DMS 273 (cell line): ENCODE measurements around the gene ANKRD27.
"Not testable (repeated sequence)": the region's sequence is repeated elsewhere in the genome, so short reads cannot be mapped to it uniquely, and the experiment has no call there.

Experiments
- DNase-seq: peaks from one replicate; lab custom pipeline; 2025; ENCODE audit not compliant: unreplicated experiment; lab: John Stamatoyannopoulos, UW

Gene ANKRD27

GRCh38 chr19:32656379-32656778, 18.6 kb downstream of the ANKRD27 start:
- DNase-seq: not testable (repeated sequence)

- no peak for DNase-seq
These were observed 21.4 kb downstream of the ANKRD27 start for GRCh38 chr19:32653599-32653915.

- peak; percentile 27 for DNase-seq
These were observed 21.9 kb downstream of the ANKRD27 start for GRCh38 chr19:32652894-32653598.

- DNase-seq: not testable (repeated sequence)
These were observed 22.6 kb downstream of the ANKRD27 start for GRCh38 chr19:32652331-32652730.

GRCh38 chr19:32651729-32652140, 23.2 kb downstream of the ANKRD27 start:
- no peak for DNase-seq

- no peak for DNase-seq
These were observed 24.3 kb downstream of the ANKRD27 start for GRCh38 chr19:32650671-32651070.

GRCh38 chr19:32649751-32650150, 25.2 kb downstream of the ANKRD27 start:
- DNase-seq: no peak

GRCh38 chr19:32647361-32647760, 27.6 kb downstream of the ANKRD27 start:
- DNase-seq: no peak

GRCh38 chr19:32646556-32646955, 28.4 kb downstream of the ANKRD27 start:
- DNase-seq: no peak

GRCh38 chr19:32642771-32643170, 32.2 kb downstream of the ANKRD27 start:
- DNase-seq: no peak

GRCh38 chr19:32638625-32639024, 36.4 kb downstream of the ANKRD27 start:
- DNase-seq: no peak

GRCh38 chr19:32637480-32637879, 37.5 kb downstream of the ANKRD27 start:
- no peak for DNase-seq

GRCh38 chr19:32631381-32631780, 43.6 kb downstream of the ANKRD27 start:
- no peak for DNase-seq

GRCh38 chr19:32630338-32630737, 44.6 kb downstream of the ANKRD27 start:
- DNase-seq: no peak

GRCh38 chr19:32627714-32628270, 47.2 kb downstream of the ANKRD27 start:
- DNase-seq: no peak

GRCh38 chr19:32626969-32627368, 48.0 kb downstream of the ANKRD27 start:
- no peak for DNase-seq

- DNase-seq: no peak
These were observed 50.6 kb downstream of the ANKRD27 start for GRCh38 chr19:32624410-32624809.

GRCh38 chr19:32622002-32622401, 53.0 kb downstream of the ANKRD27 start:
- DNase-seq: no peak

- DNase-seq: no peak
These were observed 55.8 kb downstream of the ANKRD27 start for GRCh38 chr19:32619051-32619685.

GRCh38 chr19:32615569-32615968, 59.4 kb downstream of the ANKRD27 start:
- no peak for DNase-seq

GRCh38 chr19:32614916-32615315, 60.1 kb downstream of the ANKRD27 start:
- no peak for DNase-seq

GRCh38 chr19:32613008-32613407, 62.0 kb downstream of the ANKRD27 start:
- DNase-seq: no peak

- DNase-seq: no peak
These were observed 63.8 kb downstream of the ANKRD27 start for GRCh38 chr19:32611161-32611560.
